Ureter (tissue), 1 donor: ENCODE data around the gene NFIB. TPM values are rescaled to one million over a fixed set of nuclear protein-coding genes. Genes with fewer than 3 reads are reported as not detected.

Experiments
- DNase-seq: peaks from one replicate; pipeline ENCODE4 v3.0.0-alpha.2; 2020; ENCODE audit warnings: low spot score
- total RNA-seq: library from RNA; stranded (reverse); gene quantifications from one replicate; pipeline ENCODE4 v1.2.4, GENCODE V29; 2023
- donor health status: DM: yes; HTN: yes; CAD: no.

Gene NFIB
- total RNA-seq, 1 donor from 2014 or later: 99.1 TPM

DNA sequence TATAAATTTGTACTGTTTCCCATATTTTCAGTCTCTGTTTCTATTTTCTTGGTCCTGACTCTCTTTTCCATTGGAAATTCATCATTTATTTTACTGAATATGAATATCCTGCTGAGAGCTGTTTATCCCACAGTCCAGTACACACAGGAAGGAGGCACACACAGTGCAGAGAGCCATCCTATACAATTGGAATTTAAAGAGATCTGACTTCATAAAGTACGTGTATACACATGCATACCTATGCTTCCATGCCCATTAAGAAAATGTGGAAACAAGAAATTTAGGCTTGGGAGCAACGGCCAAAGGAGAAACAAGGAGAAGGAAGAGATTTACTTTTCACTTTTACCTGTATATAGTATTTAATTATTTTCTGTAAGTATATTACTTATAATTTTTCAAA, 99.2 kb downstream of the NFIB start:
- no peak for DNase-seq

GRCh38 chr9:14214065-14214684, 99.8 kb downstream of the NFIB start:
- no peak for DNase-seq

- no peak for DNase-seq
These were observed 100.4 kb downstream of the NFIB start for GRCh38 chr9:14213504-14213903.

DNA sequence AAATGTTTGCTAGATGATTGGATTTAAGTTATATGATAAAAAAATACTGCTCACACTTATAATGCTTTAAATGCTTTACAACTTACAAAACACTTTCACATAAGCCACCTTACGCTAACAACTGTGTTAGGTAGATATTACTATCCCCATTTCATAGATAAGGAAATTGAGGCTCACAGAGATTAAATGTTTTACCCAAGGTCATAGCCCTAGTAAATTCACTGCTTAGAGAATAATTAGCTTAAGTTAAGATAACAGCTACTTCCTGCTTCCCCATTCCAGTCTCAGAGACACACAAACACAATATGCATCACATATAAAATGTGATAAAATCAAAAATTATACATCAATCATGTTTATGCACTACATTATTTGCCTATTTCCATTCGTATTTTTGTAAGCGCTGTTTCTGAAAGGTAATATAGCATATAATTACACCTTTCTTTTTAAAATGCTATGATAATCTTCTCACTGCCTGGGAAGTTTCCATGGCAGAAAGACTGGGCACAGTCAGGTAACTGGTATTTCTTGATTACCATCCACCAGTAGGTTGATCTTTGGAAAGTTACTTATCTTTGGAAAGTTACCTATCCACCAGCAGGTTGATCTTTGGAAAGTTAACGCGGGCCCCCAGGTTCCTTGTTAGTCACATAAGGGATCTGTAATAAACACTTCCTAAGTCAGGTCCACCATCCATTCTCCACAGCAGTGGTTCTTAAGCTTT, 101.1 kb downstream of the NFIB start:
- no peak for DNase-seq

DNA sequence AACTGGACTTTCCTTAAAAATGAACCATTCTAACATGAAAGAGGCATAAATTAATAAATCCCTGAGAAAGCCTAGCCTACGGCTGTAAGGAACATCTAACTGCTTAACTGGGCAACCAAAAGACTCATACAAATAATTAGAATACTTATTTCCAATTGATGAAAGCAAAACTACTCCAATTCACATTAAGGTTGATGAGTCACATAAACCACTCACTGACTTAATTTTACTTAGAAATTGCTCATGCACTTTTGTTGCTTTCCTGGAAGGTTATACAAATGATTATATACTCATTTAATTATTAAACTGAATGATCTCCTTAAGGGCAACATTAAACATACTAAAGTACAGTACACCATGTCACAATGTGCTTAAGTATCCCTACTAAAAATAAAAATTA, 101.9 kb downstream of the NFIB start:
- DNase-seq: no peak

DNA sequence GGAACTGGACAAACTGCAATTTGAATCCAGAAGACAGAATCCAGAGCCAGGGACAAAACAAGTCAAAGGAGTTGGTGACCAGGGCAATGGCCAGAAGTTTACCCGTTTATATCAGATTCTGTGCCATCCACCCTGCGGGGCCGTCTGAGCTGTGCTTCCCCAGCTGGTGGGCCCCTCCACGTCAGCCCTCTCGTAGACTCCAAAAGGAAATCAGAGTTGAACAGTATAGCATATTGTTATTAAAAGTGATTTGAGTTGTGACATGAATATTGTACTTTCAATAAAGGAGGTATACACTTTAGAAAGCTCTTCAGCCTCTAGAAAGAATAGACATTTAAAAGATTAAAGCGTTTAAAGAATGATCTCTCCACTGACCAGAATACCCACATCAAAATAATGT, 102.4 kb downstream of the NFIB start:
- no peak for DNase-seq

DNA sequence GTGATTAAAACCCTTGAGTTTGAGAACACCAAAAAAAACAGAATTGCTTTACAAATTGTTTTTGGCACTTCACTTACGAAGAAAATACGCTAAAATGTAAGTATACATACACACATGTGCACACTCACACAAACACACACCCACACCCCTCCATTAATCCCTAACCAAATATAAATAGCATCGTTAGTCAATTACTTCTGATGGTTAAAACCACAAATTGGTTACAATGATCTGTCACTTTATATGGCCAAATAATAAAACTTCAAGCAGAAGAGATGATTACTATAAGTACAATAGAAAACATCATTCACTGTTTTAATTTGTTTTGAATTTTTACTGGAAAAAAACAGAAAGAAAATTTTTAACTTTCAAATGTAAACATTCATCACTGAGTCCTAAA, 103.5 kb downstream of the NFIB start:
- no peak for DNase-seq

GRCh38 chr9:14209399-14210345, 104.3 kb downstream of the NFIB start:
- DNase-seq: no peak

GRCh38 chr9:14207352-14207995, 106.5 kb downstream of the NFIB start:
- no peak for DNase-seq

DNA sequence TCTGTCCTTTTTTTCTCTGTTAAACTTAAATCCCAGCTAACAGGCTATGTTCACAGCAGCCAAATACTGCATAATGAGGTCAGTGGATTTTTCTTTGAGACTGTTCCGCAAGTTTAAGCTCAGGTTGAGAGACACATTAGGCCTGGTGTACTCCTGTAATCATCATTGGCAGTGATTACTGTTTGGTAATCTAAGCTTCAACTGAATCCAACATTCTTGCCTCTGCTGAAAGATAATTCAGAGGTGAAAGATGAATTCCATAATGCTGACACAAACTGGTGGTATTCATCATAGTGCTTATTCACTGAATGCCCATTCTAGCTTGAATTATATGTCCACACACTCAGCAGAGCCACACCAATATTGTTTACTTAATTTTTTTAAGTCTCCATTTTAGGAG, 108.5 kb downstream of the NFIB start:
- no peak for DNase-seq

DNA sequence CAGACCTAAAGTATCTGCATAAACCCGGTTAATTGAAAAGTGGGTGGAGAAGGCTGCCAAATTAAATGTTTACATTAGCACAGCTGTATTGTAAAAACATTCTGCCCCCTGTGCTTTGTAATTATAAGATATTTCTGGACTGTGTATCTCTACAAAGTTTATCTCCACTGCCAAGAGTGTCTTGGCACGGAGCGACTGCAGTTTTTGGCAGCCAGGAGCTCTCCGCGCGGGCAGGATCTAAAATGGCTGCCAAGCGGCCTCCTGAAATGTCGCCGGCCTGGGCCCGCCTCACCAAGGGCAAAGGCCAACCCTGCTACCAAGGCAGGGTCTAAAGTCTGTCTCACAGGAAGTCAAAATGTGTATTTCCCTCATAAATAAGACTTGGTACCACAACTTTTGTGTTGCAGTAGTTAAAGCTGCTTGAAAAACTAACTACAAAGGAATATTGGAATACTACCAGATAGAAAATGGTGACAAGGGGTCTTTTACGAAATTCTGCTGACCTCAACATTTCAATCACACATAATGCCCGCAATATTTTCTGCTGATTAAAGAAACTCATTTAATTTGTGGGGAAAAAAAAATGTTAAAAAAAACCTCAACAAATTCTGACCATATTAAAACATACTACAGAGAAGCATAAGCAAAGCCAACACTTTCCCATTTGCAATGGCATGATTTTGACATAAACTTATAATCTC, 110.4 kb downstream of the NFIB start:
- peak; percentile 65 for DNase-seq

GRCh38 chr9:14198841-14199455, 115.0 kb downstream of the NFIB start:
- peak; percentile 55 for DNase-seq

DNA sequence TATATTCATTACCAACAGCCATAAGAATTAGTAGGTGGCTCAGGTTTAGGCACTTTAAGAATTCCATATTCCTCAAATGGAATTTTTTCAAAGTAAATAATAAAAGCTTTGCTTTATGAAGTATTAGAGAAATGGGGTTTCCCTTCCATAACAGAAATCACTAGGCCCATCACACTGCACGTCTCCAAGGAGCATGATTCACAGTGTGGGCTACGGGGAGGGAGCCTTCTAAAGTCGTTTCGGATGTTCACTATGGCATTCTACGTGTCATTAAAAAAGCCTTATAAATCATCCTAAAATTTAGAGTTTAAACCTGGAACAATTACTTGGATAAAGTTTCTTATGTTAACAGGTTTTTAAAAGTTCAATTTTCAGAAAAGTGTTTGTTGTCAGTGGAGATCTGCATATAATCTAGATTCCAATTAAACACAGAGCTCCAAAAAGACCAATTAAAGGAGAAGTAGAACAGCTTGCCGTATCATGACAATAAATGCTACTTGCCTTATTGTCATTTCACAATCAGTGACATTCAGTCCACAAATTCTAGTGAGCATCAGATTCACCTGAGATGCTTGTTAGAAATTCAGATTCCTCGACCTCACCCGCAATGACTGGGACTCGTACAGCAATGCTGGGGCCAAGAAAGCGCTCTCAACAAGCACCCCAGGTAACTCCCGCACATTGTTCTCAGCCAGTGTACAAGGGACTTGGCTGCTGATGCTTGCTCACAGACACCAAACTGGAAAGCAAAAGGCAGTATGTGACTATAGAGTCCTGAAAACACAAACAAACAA, 115.7 kb downstream of the NFIB start:
- no peak for DNase-seq

GRCh38 chr9:14197325-14197858, 116.5 kb downstream of the NFIB start:
- no peak for DNase-seq

- DNase-seq: no peak
These were observed 120.5 kb downstream of the NFIB start for GRCh38 chr9:14193328-14193990.

DNA sequence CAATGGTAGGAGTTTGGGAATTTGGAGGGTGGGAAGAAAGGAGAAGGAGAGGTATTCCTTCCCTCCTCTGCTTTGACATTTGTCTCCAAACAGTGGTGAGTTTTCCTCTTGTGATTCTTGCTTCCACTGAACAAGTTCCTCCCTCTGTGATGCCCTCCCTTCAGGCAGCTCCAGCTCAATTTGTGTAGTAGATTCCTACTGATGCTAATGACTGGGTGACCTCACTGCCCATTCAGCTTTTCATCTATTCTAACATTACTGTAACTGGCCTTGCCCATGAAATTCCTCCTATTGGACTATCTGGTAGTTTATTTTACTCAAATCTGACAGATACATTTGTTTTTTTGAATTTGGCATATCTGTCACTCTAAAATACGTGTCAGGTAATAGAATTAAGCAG, 121.4 kb downstream of the NFIB start:
- no peak for DNase-seq

GRCh38 chr9:14191512-14191911, 122.4 kb downstream of the NFIB start:
- DNase-seq: no peak

- DNase-seq: no peak
These were observed 123.7 kb downstream of the NFIB start for GRCh38 chr9:14190240-14190639.

GRCh38 chr9:14189578-14189977, 124.4 kb downstream of the NFIB start:
- no peak for DNase-seq
